Coronary artery (tissue), 2 donors: ENCODE results near the gene TBC1D9.

Experiments used
- DNase-seq: peaks from one replicate; pipeline ENCODE4 v3.0.0-alpha.2; 2017; ENCODE audit warnings: low spot score
- H3K27ac ChIP-seq, 2 donors: fragments of 200-600 bp; sonication (generic); one replicate each; pipeline ENCODE4 v1.5.1; 2016 to 2019
- H3K4me3 ChIP-seq: fragments of 200-600 bp; sonication (generic); 2 replicates; pipeline ENCODE4 v1.5.1; 2016; ENCODE audit warnings: mild to moderate bottlenecking, moderate library complexity
- TF ChIP-seq, protein P1 (sequence below): fragments of 200-600 bp; sonication (generic); IDR thresholded peaks from one replicate; pipeline ENCODE4 v1.5.1; 2019; ENCODE audit warnings: antibody characterized with exemption

TBC1D9 gene

DNA sequence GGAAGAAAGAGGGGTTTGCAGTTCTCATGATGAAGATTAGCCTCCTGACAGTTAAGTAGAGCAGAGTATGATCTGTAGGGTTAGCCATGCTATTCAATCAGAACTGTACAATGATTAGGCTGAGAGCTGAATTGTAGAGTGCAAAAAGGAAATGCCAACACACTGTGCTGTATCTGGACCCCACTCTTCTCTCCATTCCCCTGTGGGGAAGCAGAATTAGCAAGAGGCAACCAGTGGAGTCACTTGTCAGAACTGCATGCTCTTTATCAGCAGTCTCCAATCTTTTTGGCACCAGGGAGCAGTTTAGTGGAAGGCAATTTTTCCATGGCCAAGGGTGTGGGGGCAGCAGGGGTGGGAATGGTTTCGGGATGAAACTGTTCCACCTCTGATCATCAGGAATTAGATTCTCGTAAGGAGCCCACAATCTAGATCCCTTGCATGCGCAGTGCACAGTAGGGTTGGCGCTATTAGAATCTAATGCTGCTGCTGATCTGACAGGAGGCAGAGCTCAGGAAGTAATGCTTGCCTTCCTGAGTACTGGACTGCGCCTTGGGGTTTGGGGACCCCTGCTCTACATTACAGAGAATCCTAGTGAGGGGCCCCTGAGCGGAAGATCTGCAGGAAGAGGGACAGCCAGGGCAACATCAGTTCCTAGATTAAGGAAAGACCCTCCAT lies 19.4 kb downstream of the TBC1D9 start:
- H3K4me3 ChIP-seq, result no peak overlapping the region
- DNase-seq, result no peak
- H3K27ac ChIP-seq, result no peak overlapping the region
- TF ChIP-seq, protein P1, sequence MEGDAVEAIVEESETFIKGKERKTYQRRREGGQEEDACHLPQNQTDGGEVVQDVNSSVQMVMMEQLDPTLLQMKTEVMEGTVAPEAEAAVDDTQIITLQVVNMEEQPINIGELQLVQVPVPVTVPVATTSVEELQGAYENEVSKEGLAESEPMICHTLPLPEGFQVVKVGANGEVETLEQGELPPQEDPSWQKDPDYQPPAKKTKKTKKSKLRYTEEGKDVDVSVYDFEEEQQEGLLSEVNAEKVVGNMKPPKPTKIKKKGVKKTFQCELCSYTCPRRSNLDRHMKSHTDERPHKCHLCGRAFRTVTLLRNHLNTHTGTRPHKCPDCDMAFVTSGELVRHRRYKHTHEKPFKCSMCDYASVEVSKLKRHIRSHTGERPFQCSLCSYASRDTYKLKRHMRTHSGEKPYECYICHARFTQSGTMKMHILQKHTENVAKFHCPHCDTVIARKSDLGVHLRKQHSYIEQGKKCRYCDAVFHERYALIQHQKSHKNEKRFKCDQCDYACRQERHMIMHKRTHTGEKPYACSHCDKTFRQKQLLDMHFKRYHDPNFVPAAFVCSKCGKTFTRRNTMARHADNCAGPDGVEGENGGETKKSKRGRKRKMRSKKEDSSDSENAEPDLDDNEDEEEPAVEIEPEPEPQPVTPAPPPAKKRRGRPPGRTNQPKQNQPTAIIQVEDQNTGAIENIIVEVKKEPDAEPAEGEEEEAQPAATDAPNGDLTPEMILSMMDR, result no peak

GRCh38 chr4:140735779-140736391 lies 20.3 kb downstream of the TBC1D9 start:
- no peak for DNase-seq
- Histone ChIP-seq H3K27ac (no peak overlapping the region), H3K4me3 (no peak overlapping the region)
- TF ChIP-seq, protein P1, result no peak

- Histone ChIP-seq H3K4me3 (no peak overlapping the region), H3K27ac (no peak overlapping the region)
- DNase-seq, result no peak
- TF ChIP-seq, protein P1, result no peak
Observed at GRCh38 chr4:140735317-140735716, 20.9 kb downstream of the TBC1D9 start.

DNA sequence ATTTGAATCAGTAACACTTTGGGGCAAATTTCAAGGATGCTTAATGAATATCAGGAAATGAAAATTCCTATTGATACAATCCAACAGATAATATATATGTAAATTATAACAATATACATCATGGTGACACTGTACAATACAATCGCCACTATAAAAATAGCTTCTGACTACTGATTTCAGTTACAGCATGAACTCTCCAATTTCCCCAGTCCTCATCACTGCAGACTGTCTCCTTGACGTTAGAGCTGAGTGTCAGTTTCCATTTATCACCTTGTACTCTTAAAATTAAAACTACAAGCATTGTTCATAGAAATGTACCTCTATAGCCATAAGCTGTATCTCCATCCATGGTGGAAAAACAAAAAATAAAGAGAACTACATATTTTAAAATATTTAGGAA lies 23.4 kb downstream of the TBC1D9 start:
- no peak overlapping the region for H3K4me3 ChIP-seq
- no peak for DNase-seq
- H3K27ac ChIP-seq, result no peak overlapping the region
- TF ChIP-seq, protein P1, result no peak

- TF ChIP-seq, protein P1, result no peak
- no peak for DNase-seq
- no peak overlapping the region for H3K4me3 ChIP-seq
- H3K27ac ChIP-seq, result no peak overlapping the region
Observed at GRCh38 chr4:140729344-140730049, 26.7 kb downstream of the TBC1D9 start.

DNA sequence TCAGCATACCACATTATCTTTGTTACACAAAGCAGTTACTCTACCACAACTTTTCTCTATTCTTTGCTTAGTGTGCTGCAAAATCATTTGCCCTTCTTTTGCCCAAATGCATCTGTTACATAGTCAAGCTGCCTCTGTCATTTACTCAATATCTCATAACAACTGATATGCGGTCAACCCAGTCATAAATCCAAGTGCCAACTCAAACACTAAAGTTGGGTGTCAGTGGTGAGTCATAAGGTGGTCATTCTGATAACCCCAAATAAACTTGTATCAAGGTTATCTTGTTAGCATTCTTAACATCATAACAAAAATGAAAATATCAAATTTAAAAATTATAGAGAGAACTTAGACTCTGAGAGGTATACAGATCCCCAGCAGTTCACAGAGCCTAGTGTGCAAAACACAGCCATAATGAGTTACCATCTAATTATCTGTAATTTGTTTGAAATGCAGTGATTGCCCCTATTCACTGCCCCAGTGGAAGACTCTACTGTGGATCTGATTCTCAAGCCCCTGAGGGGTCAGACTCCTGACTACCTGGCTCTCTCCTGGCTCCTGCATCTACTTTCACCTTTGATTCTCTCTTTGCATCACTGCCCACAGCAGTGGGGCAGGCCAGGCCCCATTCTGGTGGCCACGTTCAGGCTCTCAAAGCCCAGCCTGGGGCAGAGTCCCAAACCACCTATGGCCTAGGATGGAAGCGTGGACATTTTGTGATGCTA lies 29.2 kb downstream of the TBC1D9 start:
- TF ChIP-seq, protein P1, result no peak
- DNase-seq, result no peak
- H3K4me3 ChIP-seq, result no peak overlapping the region
- H3K27ac ChIP-seq, result no peak overlapping the region
